HG03280 (cell line): Measurements from ENCODE around the gene TXNL4A.
"Not testable (repeated sequence)": the region's sequence is repeated elsewhere in the genome, so short reads cannot be mapped to it uniquely, and the experiment has no call there.

Experiments used
- ATAC-seq: cut with Tn5 transposase; IDR thresholded peaks from one replicate; pipeline ENCODE4 v1.9.1; 2021; ENCODE audit warnings: mild to moderate bottlenecking, moderate library complexity; ENCODE audit not compliant: unreplicated experiment

TXNL4A gene

GRCh38 chr18:79964330-79965118 lies 23.8 kb downstream of the TXNL4A start, which contains the start of gene HSBP1L1:
TSS of gene HSBP1L1 (plus strand) at chr18:79964643. CDS start at chr18:79964736, 93 bp downstream.
- peak; percentile 62 for ATAC-seq

- no peak for ATAC-seq
Observed at GRCh38 chr18:79963658-79964329, 24.6 kb downstream of the TXNL4A start.

DNA sequence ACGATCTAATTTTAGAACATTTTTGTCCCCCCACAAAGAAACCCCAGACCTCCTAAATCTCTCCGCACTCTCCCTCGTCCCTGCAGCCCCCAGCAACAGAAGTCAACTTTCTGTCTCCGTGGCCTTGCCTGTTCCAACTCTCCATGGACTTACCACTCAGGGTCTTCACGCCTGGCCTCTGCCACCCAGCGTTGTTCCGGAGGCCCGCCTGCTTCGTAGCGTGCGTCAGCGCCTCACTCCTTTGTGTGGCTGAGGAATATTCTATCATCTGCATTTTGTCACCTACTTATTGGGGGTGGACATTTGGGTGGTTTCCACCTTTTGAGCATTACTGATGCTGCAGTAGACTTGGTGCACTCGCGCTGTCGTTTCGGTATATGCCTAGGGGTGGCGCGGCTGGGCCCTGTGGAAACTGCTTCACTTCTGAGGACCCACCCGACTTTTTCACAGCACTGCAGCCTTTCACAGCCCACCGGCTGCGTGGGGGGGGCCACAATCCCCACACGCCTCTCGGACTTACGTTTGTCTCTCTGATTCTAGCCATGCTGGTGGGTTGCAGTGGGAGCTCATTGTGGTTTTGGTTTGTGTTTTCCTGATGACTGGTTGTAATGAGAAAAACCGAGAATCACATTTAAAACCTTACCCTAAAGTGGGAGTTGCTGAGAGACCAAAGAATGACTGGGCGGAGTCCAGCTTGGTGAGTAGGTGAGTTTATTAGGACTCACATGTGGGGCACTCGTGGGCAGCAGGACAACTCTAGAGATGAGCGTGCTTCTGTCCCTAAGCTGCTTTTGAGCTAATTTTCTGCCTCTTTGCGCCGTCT lies 25.3 kb downstream of the TXNL4A start:
- peak; percentile 69 for ATAC-seq

DNA sequence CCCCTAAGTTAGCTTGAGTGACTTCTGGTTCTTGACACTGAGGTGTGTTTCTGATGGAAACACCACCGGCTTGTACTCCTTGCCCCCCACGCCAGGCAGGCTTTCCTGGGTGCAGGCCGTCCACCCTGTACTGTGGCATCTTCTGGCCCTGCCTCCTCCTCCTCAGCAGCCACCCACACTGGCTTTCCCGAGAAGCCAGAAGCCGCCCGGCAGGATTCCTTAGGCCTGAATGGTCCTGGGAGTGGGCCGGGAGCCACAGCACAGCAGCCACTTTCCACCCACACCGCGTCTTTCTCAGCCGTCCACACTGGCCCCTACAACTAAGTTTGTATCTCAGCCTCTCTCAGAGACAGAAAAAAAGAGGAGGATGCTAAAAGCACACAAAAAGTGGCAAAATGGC lies 26.1 kb downstream of the TXNL4A start:
- no peak for ATAC-seq

DNA sequence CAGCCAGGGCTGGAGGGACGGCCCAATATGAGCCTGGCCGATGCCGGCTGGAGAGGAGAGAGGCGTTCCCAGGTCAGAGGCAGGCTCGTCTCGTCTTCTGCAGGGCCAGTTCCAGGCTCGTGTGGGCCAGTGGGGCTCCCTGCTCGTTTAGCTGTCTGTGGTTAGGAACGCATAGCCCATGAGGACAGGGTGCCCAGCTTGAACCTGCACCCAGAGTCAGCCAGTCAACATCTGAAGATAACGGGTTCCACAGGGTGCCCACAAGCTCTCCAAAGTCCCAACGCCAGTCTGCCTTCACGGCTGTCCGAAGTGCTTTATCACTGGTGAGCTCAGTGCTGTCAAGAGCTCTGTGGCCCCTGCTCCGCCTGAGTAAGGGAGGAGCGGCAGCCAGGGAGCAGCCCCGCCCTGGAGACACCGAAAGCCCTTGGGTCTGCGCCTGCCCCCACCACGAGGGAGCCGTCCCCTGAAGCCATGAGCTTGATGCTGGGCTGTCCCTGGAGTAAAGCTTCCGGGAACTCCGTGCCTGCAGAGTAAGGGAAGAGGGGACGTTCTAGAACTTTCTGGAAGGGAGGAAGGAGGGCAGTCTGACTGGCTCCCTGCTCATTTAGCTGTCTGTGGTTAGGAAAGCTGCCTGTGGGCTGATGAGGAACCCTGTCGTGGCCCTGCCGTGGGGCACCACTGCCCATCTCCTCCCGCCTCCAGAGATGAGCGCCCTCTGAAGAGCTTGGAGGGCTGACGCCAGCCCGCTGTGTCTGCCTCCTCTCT lies 26.7 kb downstream of the TXNL4A start:
- no peak for ATAC-seq

DNA sequence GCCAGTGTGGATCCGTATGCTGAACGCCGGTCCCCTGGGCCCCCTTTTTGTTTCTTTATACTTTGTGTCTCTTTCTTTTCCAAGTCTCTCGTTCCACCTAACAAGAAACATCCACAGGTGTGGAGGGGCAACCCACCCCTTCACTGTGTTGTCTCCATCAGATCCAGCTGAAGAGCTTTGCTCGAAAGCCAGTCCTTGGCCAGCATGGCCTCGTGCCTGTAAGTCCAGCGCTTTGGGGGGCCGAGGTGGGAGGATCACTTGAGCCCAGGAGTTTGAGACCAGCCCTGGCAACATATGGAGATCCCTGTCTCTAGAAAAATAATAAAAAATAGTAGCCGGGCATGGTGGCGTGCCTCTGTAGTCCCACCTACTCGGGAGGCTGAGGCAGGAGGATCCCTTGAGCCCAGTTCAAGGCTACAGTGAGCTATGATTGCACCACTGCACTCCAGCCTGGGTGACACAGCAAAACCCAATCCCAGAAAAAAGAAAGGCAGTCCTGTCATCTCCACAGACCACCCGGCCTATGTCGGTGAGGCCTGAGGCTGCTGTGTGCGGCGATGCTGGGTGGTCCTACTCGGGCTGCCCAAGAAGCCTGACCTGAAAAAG lies 27.3 kb downstream of the TXNL4A start:
- ATAC-seq: no peak

- not testable (repeated sequence) for ATAC-seq
Observed at GRCh38 chr18:79960161-79960801, 28.1 kb downstream of the TXNL4A start.

DNA sequence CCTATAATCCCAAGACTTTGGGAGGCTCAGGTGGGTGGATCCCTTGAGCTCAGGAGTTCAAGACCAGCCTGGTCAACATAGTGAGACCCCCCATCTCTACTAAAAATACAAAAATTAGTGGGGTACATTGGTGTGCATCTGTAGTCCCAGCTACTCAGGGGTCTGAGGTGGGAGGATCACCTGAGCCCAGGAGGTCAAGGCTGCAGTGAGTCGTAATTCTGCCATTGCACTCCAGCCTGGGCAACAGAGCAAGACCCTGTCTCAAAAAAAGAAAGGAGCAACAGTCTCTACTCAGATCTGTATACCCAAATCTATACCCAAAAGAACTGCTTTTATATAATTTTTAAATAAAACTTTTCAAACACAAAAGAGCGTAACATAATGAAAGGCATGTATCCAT lies 29.4 kb downstream of the TXNL4A start:
- no peak for ATAC-seq

DNA sequence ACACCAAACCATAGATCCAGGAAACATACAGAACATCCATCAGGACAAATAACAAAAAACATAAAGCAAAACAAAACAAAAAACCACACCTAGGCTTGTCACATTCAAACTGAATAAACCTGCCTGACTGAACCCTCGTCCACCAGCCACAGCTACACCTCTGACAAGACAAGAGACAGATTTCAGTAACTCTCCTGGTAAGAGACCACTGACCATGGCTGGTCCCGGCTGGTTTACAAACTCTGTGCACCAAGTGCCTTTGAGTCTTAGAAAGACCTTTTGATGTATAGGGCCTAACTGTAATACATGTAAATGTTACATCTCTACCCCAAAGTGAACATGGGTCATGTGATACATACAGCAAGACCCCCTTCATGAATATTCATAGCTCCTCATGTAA lies 32.1 kb downstream of the TXNL4A start:
- no peak for ATAC-seq

GRCh38 chr18:79955302-79956075 lies 32.9 kb downstream of the TXNL4A start:
- ATAC-seq: no peak

GRCh38 chr18:79954791-79955190 lies 33.6 kb downstream of the TXNL4A start:
- ATAC-seq: no peak

- no peak for ATAC-seq
Observed at GRCh38 chr18:79953971-79954651, 34.3 kb downstream of the TXNL4A start.

- no peak for ATAC-seq
Observed at GRCh38 chr18:79952996-79953559, 35.3 kb downstream of the TXNL4A start.

DNA sequence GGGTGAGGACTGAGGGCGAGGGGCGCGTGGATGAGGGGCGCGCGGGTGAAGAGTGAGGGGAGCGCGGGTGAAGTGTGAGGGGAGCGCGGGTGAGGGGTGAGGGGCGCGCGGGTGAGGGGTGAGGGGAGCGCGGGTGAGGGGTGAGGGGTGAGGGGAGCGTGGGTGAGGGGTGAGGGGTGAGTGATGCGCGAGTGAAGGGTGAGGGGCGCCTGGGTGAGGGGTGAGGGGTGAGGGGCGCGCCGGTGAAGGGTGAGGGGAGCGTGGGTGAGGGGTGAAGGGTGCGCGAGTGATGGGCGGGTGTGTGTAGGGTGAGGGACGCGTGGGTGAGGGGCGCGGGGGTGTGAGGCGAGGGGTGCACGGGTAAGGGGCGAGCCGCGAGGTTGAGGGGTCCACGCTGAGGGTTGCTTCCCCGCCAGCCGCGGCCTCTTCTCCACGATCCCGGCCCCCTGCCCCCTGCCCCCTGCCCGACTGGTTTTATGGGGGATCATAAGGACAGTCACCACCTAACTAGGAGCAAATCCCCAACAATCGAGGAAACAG lies 35.8 kb downstream of the TXNL4A start:
- no peak for ATAC-seq

- ATAC-seq: peak; percentile 88
Observed at GRCh38 chr18:79951545-79952455, 36.6 kb downstream of the TXNL4A start, which contains the start of gene SLC66A2. TSS of gene SLC66A2 (minus strand) at chr18:79951653. CDS start at chr18:79950926, 727 bp downstream.

- peak; percentile 22 for ATAC-seq
Observed at GRCh38 chr18:79950515-79951341, 37.6 kb downstream of the TXNL4A start.
